ENCODE measurements around the gene THAP2.

DNA sequence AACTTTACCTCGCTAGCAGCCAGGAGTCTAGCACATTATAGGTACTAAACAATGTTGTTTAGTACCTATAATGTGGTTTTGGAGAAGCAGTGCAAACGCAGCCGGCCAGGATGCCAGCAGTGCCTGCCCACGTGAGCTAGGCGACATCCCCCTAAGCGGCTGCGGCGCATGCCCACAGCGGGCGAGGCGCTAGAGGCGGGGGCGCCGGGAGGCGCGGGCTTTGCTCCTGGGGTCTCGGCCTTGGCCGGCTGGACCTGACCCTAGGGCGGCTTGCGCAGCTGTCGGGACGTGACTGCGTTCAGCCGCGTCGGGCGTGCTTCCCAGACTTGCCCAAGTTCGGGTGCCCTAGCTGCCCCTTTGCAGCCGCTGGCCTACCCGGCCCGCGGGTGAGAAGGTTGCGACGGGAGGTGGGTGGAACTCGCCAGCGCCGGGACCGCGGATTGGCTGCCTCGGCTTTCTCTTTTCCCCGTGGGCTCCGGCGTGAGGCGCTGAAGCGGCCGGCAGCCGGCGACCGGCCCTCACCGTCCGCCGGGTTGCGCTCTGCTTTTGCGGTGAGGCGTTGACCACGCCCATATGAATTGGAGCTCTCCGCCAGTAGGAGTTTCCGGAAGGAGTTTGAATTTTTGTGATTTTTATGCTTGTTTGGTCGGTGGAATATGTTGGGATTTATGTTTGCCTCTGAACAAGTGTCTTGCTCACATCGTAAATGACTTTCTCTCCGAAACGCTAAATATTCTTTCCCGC lies 22.0 kb downstream of the THAP2 start, which contains the start of gene TMEM19:
- TF ChIP-seq CTCF (IDR thresholded peaks at IDR 0.05) (peak in 2 of 4 experiments; percentile 38 to 44), POLR2A (IDR thresholded peaks at IDR 0.05) (peak; percentile 53), POLR2AphosphoS5 (IDR thresholded peaks at IDR 0.05) (peak; percentile 66)
